EH (cell line): Measurements from ENCODE around the gene NCOA6.

Source experiments
- DNase-seq: peaks from one replicate; pipeline ENCODE4 v3.0.0-alpha.2; 2015; ENCODE audit warnings: low read depth

Gene NCOA6

GRCh38 chr20:34825530-34826362, at the start of gene NCOA6:
Gene NCOA6, minus strand, starts transcription at chr20:34825651. Its CDS starts 43,296 bp downstream, at chr20:34782355.
- peak; percentile 82 for DNase-seq

GRCh38 chr20:34874094-34874654, 48.7 kb upstream of the NCOA6 start:
- peak; percentile 89 for DNase-seq

- DNase-seq = no peak
Measured at GRCh38 chr20:34873583-34874093, 48.2 kb upstream of the NCOA6 start.

GRCh38 chr20:34872622-34873224, 47.3 kb upstream of the NCOA6 start, which contains the start of gene GGT7:
Gene GGT7, minus strand, starts transcription at chr20:34872856. Its CDS starts 41 bp downstream, at chr20:34872815.
- DNase-seq = peak; percentile 79

GRCh38 chr20:34871966-34872621, 46.6 kb upstream of the NCOA6 start:
- DNase-seq = peak; percentile 20

GRCh38 chr20:34871320-34871926, 46.0 kb upstream of the NCOA6 start:
- DNase-seq = no peak

GRCh38 chr20:34864216-34864615, 38.8 kb upstream of the NCOA6 start:
- no peak for DNase-seq

- no peak for DNase-seq
Measured at GRCh38 chr20:34863421-34863965, 38.0 kb upstream of the NCOA6 start.

- DNase-seq = no peak
Measured at GRCh38 chr20:34862724-34863123, 37.3 kb upstream of the NCOA6 start.

- DNase-seq = no peak
Measured at GRCh38 chr20:34861386-34862084, 36.1 kb upstream of the NCOA6 start.

GRCh38 chr20:34859826-34860545, 34.5 kb upstream of the NCOA6 start:
- no peak for DNase-seq

GRCh38 chr20:34859367-34859766, 33.9 kb upstream of the NCOA6 start:
- no peak for DNase-seq

GRCh38 chr20:34852298-34852697, 26.8 kb upstream of the NCOA6 start:
- DNase-seq = no peak

- no peak for DNase-seq
Measured at GRCh38 chr20:34850969-34851368, 25.5 kb upstream of the NCOA6 start.

- no peak for DNase-seq
Measured at GRCh38 chr20:34849778-34850177, 24.3 kb upstream of the NCOA6 start.

- DNase-seq = no peak
Measured at GRCh38 chr20:34848597-34848996, 23.1 kb upstream of the NCOA6 start.

GRCh38 chr20:34843421-34843820, 18.0 kb upstream of the NCOA6 start:
- no peak for DNase-seq

GRCh38 chr20:34842143-34842542, 16.7 kb upstream of the NCOA6 start:
- DNase-seq = no peak

GRCh38 chr20:34834459-34834893, 9.0 kb upstream of the NCOA6 start:
- DNase-seq = peak; percentile 49

- no peak for DNase-seq
Measured at GRCh38 chr20:34831936-34832335, 6.5 kb upstream of the NCOA6 start.
